HepG2 (cell line): Measurements from ENCODE around the gene ATAD3C. TPM values are rescaled to one million over a fixed set of nuclear protein-coding genes. Genes with fewer than 3 reads are reported as not detected.

Experiments
- ATAC-seq: fragments of 200-7000 bp; cut with Tn5 transposase; 3 replicates; pipeline ENCODE4 v1.9.1; 2020; ENCODE audit warnings: mild to moderate bottlenecking, moderate library complexity
- BruUV-seq: library from RNA; stranded (reverse); fragments of 400-500 nt; replicated peaks from 2 replicates; lab custom pipeline; 2021; lab: Mats Ljungman, UMichigan
- CTCF ChIA-PET: fragments of 300-600 bp; formaldehyde crosslinking; extraction: SDS; loops from one replicate; lab custom pipeline; 2021; ENCODE audit warnings: low total read pairs, inconsistent platforms, low intra/inter-chr PET ratio; lab: Yijun Ruan, JAX
- POLR2A ChIA-PET: fragments of 350-600 bp; sonication (Branson Sonifier 250); formaldehyde crosslinking; loops from one replicate; lab custom pipeline; 2020; ENCODE audit warnings: antibody characterized with exemption, inconsistent platforms; lab: Yijun Ruan, JAX
- DNase-seq: peaks from one replicate; pipeline ENCODE4 v3.0.0-alpha.2; 2015; ENCODE audit warnings: low spot score
- FAIRE-seq: peaks from 3 replicates; lab custom pipeline; 2011; peaks lifted over from hg19 to GRCh38; lab: Jason Lieb, UNC
- H2AFZ ChIP-seq: one replicate; pipeline ENCODE4 v1.6.1; 2011; ENCODE audit warnings: low read length, inconsistent platforms
- H3K27ac ChIP-seq: fragments of 300-600 bp; 3 replicates; pipeline ENCODE4 v1.8.0; 2011; ENCODE audit warnings: mixed run types, mild to moderate bottlenecking, mixed read lengths, low read length, inconsistent platforms; ENCODE audit not compliant: insufficient read depth; ENCODE audit errors: extremely low read length
- H3K27me3 ChIP-seq, 2 experiments: fragments of 200-600 bp in 1 of 2; 2 replicates in 1 of 2; 3 replicates in 1 of 2; pipeline versions ENCODE4 v1.6.0 to v1.8.0; 2011; ENCODE audit warnings: low read length in 2 of 2, mild to moderate bottlenecking in 2 of 2, moderate library complexity in 2 of 2, inconsistent platforms in 1 of 2; ENCODE audit not compliant: insufficient read depth in 2 of 2, control insufficient read depth in 1 of 2
- H3K36me3 ChIP-seq, 2 experiments: fragments of 200-600 bp in 1 of 2; replicated peaks in 1 of 2; 2 replicates in 1 of 2; 3 replicates in 1 of 2; pipeline versions ENCODE4 v1.5.1 to v1.8.0; 2011; ENCODE audit warnings: low read length in 2 of 2, inconsistent platforms in 1 of 2; ENCODE audit not compliant: insufficient read depth in 2 of 2, control insufficient read depth in 1 of 2
- H3K4me1 ChIP-seq: 2 replicates; pipeline ENCODE4 v1.5.1; 2012; ENCODE audit warnings: low read length, inconsistent platforms; ENCODE audit not compliant: insufficient read depth
- H3K4me2 ChIP-seq: 2 replicates; pipeline ENCODE4 v1.6.0; 2011; ENCODE audit warnings: low read depth, low read length, inconsistent platforms
- H3K4me3 ChIP-seq, 3 experiments: fragments of 200-600 bp in 1 of 3; sonication (generic), shearing (Covaris generic) in 1 of 3; replicated peaks in 1 of 3; 2 replicates each; pipeline ENCODE4 v1.5.1; 2011 to 2016; ENCODE audit warnings: low read length in 3 of 3, inconsistent platforms in 2 of 3, low read depth in 2 of 3, mild to moderate bottlenecking in 2 of 3, control low read depth in 1 of 3, mixed read lengths in 1 of 3; ENCODE audit not compliant: insufficient read depth in 1 of 3
- H3K79me2 ChIP-seq: one replicate; pipeline ENCODE4 v1.6.1; 2011; ENCODE audit warnings: low read length, inconsistent platforms; ENCODE audit not compliant: insufficient read depth
- H3K9ac ChIP-seq: 2 replicates; pipeline ENCODE4 v1.6.0; 2011; ENCODE audit warnings: mild to moderate bottlenecking, low read depth, low read length, inconsistent platforms; ENCODE audit not compliant: insufficient read depth
- H3K9me3 ChIP-seq: 2 replicates; pipeline ENCODE4 v1.5.1; 2012; ENCODE audit warnings: mild to moderate bottlenecking, low read length
- H4K20me1 ChIP-seq: 2 replicates; pipeline ENCODE4 v1.6.0; 2011; ENCODE audit warnings: inconsistent platforms, mild to moderate bottlenecking, low read length, moderate library complexity; ENCODE audit not compliant: insufficient read depth
- SIN3A ChIP-seq: IDR thresholded peaks from 2 replicates; pipeline ENCODE4 v1.6.1; 2011; ENCODE audit warnings: low read depth, mild to moderate bottlenecking, control low read depth, low read length, borderline replicate concordance
- TEAD2 ChIP-seq: sonication (generic); formaldehyde crosslinking; IDR thresholded peaks from 2 replicates; pipeline ENCODE4 v1.9.0; 2021; ENCODE audit warnings: missing genetic modification reagents
- TOE1 ChIP-seq: sonication (generic); formaldehyde crosslinking; IDR thresholded peaks from 2 replicates; pipeline ENCODE4 v1.4.0; 2020; ENCODE audit warnings: mild to moderate bottlenecking, missing genetic modification reagents
- ZBTB4 ChIP-seq: sonication (generic); formaldehyde crosslinking; IDR thresholded peaks from 2 replicates; pipeline ENCODE4 v1.4.0; 2020; ENCODE audit warnings: missing genetic modification reagents, mild to moderate bottlenecking, borderline replicate concordance
- ZHX2 ChIP-seq, 2 experiments: sonication (generic) in 1 of 2; formaldehyde crosslinking in 1 of 2; IDR thresholded peaks; 2 replicates each; pipeline versions ENCODE4 v1.6.1 to v1.9.0; 2014 to 2022; ENCODE audit warnings: antibody characterized with exemption in 1 of 2, borderline replicate concordance in 1 of 2, inconsistent platforms in 1 of 2, low read depth in 1 of 2, missing genetic modification reagents in 1 of 2
- ZNF33A ChIP-seq: sonication (generic); formaldehyde crosslinking; IDR thresholded peaks from 2 replicates; pipeline ENCODE4 v1.5.1; 2020; ENCODE audit warnings: missing genetic modification reagents, mild to moderate bottlenecking, moderate library complexity, borderline replicate concordance
- WGBS: methylation state at CpG from one replicate; pipeline ENCODE4 v1.1.6; 2017; ENCODE audit warnings: low lambda C conversion rate; 5-methylcytosine and 5-hydroxymethylcytosine counted together
- in situ Hi-C: cut with HindIII; loops from 2 replicates; pipeline ENCODE4 v1.10.0; 2017; ENCODE audit warnings: low pct_unique_long_range_greater_than_20kb; ENCODE audit not compliant: extremely low pct_ligation_motif_present
- intact Hi-C: fragments of 100-400 bp; cut with micrococcal nuclease; formaldehyde crosslinking; loops from one replicate; pipeline ENCODE4 v1.10.0; 2022; ENCODE audit not compliant: unreplicated experiment
- polyA plus RNA-seq, 8 experiments: library from polyadenylated mRNA; depleted of rRNA in 3 of 8; stranded (reverse) in 7 of 8; unstranded in 1 of 8; fragments of >200 nt; fragmentation: Illumina TruSeq in 4 of 8; extraction: Trizol in 4 of 8; gene quantifications; 2 replicates each; pipeline versions ENCODE4 v1.2.1 to v1.2.3, GENCODE V29; 2011 to 2016; ENCODE audit warnings: low read depth in 4 of 8, missing spikeins in 1 of 8, mixed read lengths in 1 of 8; ENCODE audit not compliant: insufficient read depth in 1 of 8
- total RNA-seq, 5 experiments: library from RNA; depleted of rRNA; stranded (reverse); fragments of >200 nt; fragmentation: Illumina TruSeq; extraction: Trizol; gene quantifications; 2 replicates each; pipeline ENCODE4 v1.2.3, GENCODE V29; 2016; ENCODE audit warnings: low read depth in 1 of 5

Gene ATAD3C
- total and polyA plus RNA-seq, 2 of the 13 experiments (the other 11 are each of a cell fraction or from before 2014, with no cell fraction given): 2.4 to 3.2 TPM

GRCh38 chr1:1406101-1406820 lies 43.2 kb upstream of the ATAD3C start (continued):
- peak; percentile 26; the same call in 1 of the 2 replicates for TF ChIP-seq ZBTB4 (CRISPR knock-in tag)

GRCh38 chr1:1406821-1407635 lies 42.5 kb upstream of the ATAD3C start, which contains the start of gene MRPL20:
TSS of gene MRPL20 (minus strand) at chr1:1407293. CDS start at chr1:1407217, 76 bp downstream.
- peak; percentile 78 for FAIRE-seq
- POLR2A ChIA-PET: interaction anchor here (0.7 to 12.4 kb wide), 20 partner anchors 9 to 104 kb away, joined by 3 to 355 read pairs (median 4); partner anchors contain the start of genes ANKRD65, AURKAIP1, CCNL2 and VWA1
- TF ChIP-seq TEAD2 (CRISPR knock-in tag): no peak
- peak; percentile 81; the same call in 1 of the 2 replicates for TF ChIP-seq SIN3A
- peak; percentile 96 for TF ChIP-seq ZHX2 (IDR thresholded peaks at IDR 0.05; ENCODE audit: low read depth)
- peak; percentile 68; the same call in 1 of the 2 replicates for TF ChIP-seq ZHX2 (CRISPR knock-in tag; IDR thresholded peaks at IDR 0.05; ENCODE audit: borderline replicate concordance)
- TF ChIP-seq ZNF33A (CRISPR knock-in tag): 0 out of 2 replicates have a peak, but pooled peaks have one; percentile 51
- TF ChIP-seq TOE1 (CRISPR knock-in tag): peak; percentile 51; the same call in 1 of the 2 replicates

More at GRCh38 chr1:1406821-1407635, 42.5 kb upstream of the ATAD3C start, which contains the start of gene MRPL20:
- H3K9me3 ChIP-seq: no peaks in the 10 kb centered on the region
- H3K79me2 ChIP-seq: peaks cover 38% of the 10 kb centered on the region
- no peak within 1 kb of the TSS for H2AFZ ChIP-seq
- in situ Hi-C loops: no loop called here
- no peaks in the 10 kb centered on the region for H3K27me3 ChIP-seq
- peaks cover 6 to 18% of the 10 kb centered on the region in 2 experiments; a peak in 3 of 5 replicates for H3K36me3 ChIP-seq
- no TSS peak for BruUV-seq
- DNase-seq: peak; percentile 87
- peaks cover 50% of the 10 kb centered on the region for H3K4me1 ChIP-seq
- peak within 1 kb of the TSS; percentile 91 for H3K27ac ChIP-seq
- CTCF ChIA-PET: interaction anchor here (1.3 kb wide), 1 partner anchor 34 kb away, joined by 3 read pairs; no protein-coding TSS in a partner anchor
- peak within 1 kb of the TSS; percentile 96 for H3K9ac ChIP-seq
- H4K20me1 ChIP-seq: peaks cover 23% of the 10 kb centered on the region
- ATAC-seq: peak; percentile 93
- H3K4me3 ChIP-seq: peak within 1 kb of the TSS; percentile 81 to 89 (median 87)
- intact Hi-C loops: loop anchor here (5.0 kb wide), 1 partner anchor 35 kb away; no protein-coding TSS in a partner anchor
- WGBS: 1% methylated on average over 20 of the region's 98 CpGs
- peak within 1 kb of the TSS; percentile 81 for H3K4me2 ChIP-seq
